Activated B cell treated with CpG ODN at 0.5 μM for 24 hours (primary cell): ENCODE results near the gene DLX1. TPM values are rescaled to one million over a fixed set of nuclear protein-coding genes. Genes with fewer than 3 reads are reported as not detected.
A peak's percentile ranks its signal among the peaks of the same experiment; 100 is the strongest.

Source experiments
- ATAC-seq: fragments of 200-7000 bp; cut with Tn5 transposase; one replicate; pipeline ENCODE4 v1.10.0; 2021; ENCODE audit warnings: low read depth, mild to moderate bottlenecking, moderate library complexity
- CTCF ChIA-PET: fragments of 350-600 bp; sonication (Branson Sonifier 250); formaldehyde crosslinking; loops from one replicate; lab custom pipeline; 2021; ENCODE audit warnings: antibody characterized with exemption; lab: Charles Lee
- POLR2A ChIA-PET: fragments of 350-600 bp; sonication (Branson Sonifier 250); formaldehyde crosslinking; loops from one replicate; lab custom pipeline; 2021; ENCODE audit warnings: antibody characterized with exemption; lab: Charles Lee
- DNase-seq: peaks from one replicate; pipeline ENCODE4 v3.0.0; 2022
- H3K27ac Mint-ChIP-seq: one replicate; pipeline ENCODE4 v1.8.0; 2020; ENCODE audit warnings: mixed read lengths
- H3K27me3 Mint-ChIP-seq: one replicate; pipeline ENCODE4 v1.8.0; 2021; ENCODE audit warnings: mixed read lengths
- H3K36me3 Mint-ChIP-seq: one replicate; pipeline ENCODE4 v1.8.0; 2021; ENCODE audit warnings: low read depth, mixed read lengths
- H3K4me1 Mint-ChIP-seq: one replicate; pipeline ENCODE4 v1.8.0; 2021; ENCODE audit warnings: mixed read lengths
- H3K4me3 Mint-ChIP-seq: one replicate; pipeline ENCODE4 v1.8.0; 2020; ENCODE audit warnings: mild to moderate bottlenecking, mixed read lengths
- H3K9me3 Mint-ChIP-seq: one replicate; pipeline ENCODE4 v1.8.0; 2020; ENCODE audit warnings: mixed read lengths
- intact Hi-C: fragments of 100-400 bp; cut with micrococcal nuclease; formaldehyde crosslinking; loops from one replicate; pipeline ENCODE4 v1.15.1; 2024
- total RNA-seq: library from RNA; stranded (reverse); gene quantifications from 2 replicates; pipeline ENCODE4 v1.2.3, GENCODE V29; 2022
- TF ChIP-seq, protein P1 (sequence below): fragments of 200-600 bp; IDR thresholded peaks from one replicate; pipeline ENCODE4 v1.8.0; 2022; ENCODE audit warnings: antibody characterized with exemption, mild to moderate bottlenecking

DLX1 gene
- total RNA-seq, 1 donor from 2014 or later: not detected

DNA sequence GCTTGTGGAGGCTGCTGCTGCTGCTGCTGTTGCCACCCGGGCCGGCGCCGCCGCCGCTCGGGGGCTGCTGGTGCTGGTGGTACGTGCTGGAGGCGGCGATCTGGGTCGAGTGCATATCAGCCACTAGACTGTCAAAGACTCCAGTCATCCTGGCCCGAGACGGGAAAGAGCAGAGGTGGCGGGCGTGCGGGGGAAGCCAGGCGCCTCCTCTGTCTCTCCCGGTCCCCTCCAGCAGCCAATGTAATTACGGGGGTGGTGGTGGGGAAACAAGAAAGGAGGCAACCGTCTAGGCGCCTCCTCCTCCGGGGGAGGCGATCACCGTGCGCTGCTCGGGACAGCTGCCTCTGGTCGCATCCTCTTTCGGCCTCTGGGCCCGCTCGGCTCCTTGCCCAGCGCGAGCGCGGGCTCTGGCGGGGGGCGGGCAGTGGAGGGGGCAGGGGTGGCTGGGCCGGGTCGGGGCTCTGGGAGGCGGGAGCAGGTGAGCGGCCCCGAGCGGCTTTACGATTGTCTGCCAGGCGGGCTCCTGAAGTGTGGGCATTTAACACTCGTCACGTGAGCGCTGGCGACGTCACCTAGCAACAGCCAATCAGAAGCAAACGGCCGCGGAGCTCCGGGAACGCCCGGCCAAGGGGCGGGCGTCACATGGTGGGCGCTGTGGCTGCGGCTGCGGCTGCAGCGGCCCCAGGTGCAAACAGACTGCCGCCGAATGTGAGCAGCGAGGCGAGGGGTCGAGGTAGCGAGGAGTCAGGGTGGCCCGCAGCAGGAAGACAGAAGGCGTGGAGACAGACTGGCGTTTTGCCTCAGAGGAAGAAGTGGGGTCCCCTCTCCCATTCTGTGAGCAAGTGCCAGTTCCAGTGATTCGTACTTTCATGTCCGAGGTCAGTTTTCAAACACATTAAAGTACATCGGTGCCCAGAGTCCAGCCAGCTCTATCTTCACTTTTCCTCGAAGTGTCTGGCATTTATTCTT lies 17.4 kb downstream of the DLX1 start, which contains the start of gene DLX2:
Gene DLX2 (minus strand): TSS at position 510 of the 969 bp plus-strand sequence. CDS start 362 bp downstream, at position 148.
- ChIA-PET POLR2A (no interaction called here), CTCF (interaction anchor here (0.5 to 1.5 kb wide), 5 partner anchors 14 to 504 kb away, joined by 3 to 7 read pairs (median 3); partner anchors contain the start of gene HAT1)
- peak; percentile 53 for DNase-seq
- Mint-ChIP-seq H3K9me3 (no peaks in the 10 kb centered on the region), H3K36me3 (peaks cover 2% of the 10 kb centered on the region), H3K4me3 (peak within 1 kb of the TSS; percentile 80), H3K27me3 (peaks cover 56% of the 10 kb centered on the region), H3K27ac (peak within 1 kb of the TSS; percentile 61), H3K4me1 (peaks cover 39% of the 10 kb centered on the region)
- TF ChIP-seq, protein P1, sequence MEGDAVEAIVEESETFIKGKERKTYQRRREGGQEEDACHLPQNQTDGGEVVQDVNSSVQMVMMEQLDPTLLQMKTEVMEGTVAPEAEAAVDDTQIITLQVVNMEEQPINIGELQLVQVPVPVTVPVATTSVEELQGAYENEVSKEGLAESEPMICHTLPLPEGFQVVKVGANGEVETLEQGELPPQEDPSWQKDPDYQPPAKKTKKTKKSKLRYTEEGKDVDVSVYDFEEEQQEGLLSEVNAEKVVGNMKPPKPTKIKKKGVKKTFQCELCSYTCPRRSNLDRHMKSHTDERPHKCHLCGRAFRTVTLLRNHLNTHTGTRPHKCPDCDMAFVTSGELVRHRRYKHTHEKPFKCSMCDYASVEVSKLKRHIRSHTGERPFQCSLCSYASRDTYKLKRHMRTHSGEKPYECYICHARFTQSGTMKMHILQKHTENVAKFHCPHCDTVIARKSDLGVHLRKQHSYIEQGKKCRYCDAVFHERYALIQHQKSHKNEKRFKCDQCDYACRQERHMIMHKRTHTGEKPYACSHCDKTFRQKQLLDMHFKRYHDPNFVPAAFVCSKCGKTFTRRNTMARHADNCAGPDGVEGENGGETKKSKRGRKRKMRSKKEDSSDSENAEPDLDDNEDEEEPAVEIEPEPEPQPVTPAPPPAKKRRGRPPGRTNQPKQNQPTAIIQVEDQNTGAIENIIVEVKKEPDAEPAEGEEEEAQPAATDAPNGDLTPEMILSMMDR: no peak
- peak; percentile 68 for ATAC-seq
- intact Hi-C loops: loop anchor here (1.0 to 5.0 kb wide), 12 partner anchors 8 to 1285 kb away; partner anchors contain the start of genes DLX1, DYNC1I2, GAD1 and GORASP2

DNA sequence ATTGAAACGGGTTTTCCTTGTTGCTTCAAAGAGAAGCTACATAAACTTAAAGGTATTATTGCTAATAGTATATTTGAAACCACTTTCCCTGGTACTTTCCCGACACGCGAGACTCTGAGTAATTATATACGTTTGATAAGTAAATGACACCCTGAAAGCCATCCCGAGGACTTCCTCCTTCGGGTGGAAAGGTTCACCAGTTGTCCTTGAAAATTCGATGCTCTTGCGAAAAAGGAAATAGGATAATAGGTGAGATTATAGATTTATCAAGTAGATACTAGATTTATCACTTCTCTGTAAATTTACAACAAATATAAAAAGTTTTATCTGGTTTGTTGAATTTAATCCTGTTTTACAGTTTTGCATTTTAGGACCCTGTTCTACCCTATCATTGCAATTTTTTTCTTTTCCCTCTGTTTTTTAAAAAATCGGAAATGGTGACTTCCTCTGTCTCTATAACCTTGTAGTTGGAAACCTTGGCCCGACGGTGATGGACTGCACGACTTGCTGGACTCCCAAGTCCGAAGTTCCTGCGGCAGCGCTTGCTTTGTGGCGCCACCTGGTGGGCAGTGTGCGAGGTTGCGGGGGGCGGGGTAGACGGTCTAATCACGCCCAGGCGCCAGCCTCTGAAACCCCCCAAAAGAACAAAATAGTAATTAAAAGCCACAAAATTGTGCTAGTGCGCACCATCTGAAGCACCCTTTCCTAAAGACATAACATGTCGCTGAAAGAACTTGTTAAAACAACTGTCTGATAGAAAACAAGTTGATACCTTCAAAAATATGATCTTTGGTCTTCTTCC lies 18.4 kb downstream of the DLX1 start:
- TF ChIP-seq, protein P1: no peak
- peak overlapping the region; percentile 80 for H3K4me3 Mint-ChIP-seq
- no peaks in the 10 kb centered on the region for H3K9me3 Mint-ChIP-seq
- ATAC-seq: no peak
- H3K27me3 Mint-ChIP-seq: peaks cover 62% of the 10 kb centered on the region
- ChIA-PET POLR2A (no interaction called here), CTCF (interaction anchor here (0.8 to 1.5 kb wide), 5 partner anchors 15 to 398 kb away, joined by 3 to 7 read pairs (median 5); no protein-coding TSS in a partner anchor)
- H3K27ac Mint-ChIP-seq: peak overlapping the region; percentile 61
- peaks cover 36% of the 10 kb centered on the region for H3K4me1 Mint-ChIP-seq
- peaks cover 2% of the 10 kb centered on the region for H3K36me3 Mint-ChIP-seq
- intact Hi-C loops: loop anchor here (1.0 to 5.0 kb wide), 12 partner anchors 105 to 1286 kb away; partner anchors contain the start of genes DYNC1I2, GAD1, GORASP2 and HAT1
- DNase-seq: no peak

DNA sequence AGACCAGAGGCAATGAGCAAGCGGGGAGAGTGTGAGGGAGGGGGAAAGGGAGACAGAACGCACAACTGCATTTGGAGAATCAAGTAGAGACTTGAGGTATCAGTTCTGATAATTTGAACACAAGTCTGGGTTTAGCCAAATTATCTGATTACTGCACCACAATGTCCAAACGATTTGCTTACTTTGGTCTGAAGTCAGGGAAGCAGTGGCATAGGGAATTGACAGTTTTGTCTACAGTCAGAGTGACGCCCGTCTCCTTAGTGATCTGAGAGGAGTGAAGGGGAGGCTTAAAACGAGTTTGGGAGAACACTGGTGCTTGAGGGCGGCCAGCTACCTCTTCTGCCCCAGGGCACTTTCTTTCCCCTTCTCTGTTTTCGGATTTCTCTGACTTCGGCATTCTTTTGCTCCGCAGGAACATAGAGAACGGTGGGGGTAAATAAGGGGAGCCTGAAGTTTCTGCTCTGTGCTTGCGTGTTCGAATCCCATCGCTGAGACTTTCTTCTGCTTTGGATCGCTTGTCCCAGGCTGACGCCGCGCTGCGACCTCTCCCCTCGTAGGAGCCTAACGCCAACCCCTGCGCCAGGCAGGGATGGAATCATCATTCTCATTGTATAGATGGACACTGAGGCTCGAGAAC lies 20.3 kb downstream of the DLX1 start:
- Mint-ChIP-seq H3K9me3 (no peaks in the 10 kb centered on the region), H3K36me3 (peaks cover 2% of the 10 kb centered on the region), H3K27me3 (peaks cover 69% of the 10 kb centered on the region), H3K4me1 (peaks cover 32% of the 10 kb centered on the region), H3K27ac (no peak overlapping the region), H3K4me3 (no peak overlapping the region)
- intact Hi-C loops: loop anchor here (1.0 to 5.0 kb wide), 2 partner anchors 25 to 33 kb away; no protein-coding TSS in a partner anchor
- CTCF ChIA-PET: interaction anchor here (1.2 kb wide), 2 partner anchors 18 to 401 kb away, joined by 3 to 5 read pairs; no protein-coding TSS in a partner anchor
- TF ChIP-seq, protein P1: no peak
- DNase-seq: no peak
- POLR2A ChIA-PET: no interaction called here
- ATAC-seq: no peak

DNA sequence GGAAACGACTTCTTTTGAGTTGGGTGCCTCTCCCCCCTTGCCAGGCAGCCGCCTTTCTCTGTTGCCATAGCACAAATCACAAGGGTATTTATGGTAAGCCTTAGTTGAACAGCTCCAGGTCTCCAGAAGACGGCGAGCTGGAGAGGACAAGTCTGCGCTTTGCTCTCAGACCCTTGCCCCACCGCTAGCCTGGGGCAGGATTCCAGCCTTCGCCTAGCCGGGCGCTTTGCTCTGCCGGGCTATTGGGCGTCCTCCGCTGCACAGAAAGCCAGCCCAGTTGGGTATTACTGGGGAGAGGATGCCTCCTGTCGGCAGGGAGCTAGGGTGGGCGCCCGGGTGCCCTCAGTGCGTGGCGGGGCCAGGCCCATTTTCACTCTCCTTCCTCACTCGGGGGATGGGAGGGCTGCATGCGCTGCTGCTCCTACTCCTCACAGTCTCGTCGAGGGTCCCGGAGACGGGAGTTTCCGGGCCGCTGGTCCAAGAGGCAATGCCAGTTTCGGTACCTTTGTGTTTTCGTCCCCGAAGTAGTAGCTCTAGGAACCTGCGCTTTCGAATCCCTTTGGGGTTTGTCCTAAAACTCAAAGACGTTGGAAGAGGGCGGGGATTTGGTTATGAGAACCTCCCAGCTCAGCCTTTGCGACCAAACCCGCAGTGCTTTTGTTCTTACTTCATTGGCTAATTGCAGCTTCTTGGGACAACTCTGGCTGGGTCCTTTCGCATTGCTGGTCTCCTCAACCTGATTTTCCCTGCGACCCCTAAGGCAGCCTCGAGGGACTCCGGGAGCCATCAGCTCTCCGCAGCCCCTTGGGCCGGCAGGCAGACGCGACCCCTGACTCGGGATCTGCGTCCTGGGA lies 21.0 kb downstream of the DLX1 start:
- TF ChIP-seq, protein P1: no peak
- ATAC-seq: no peak
- DNase-seq: no peak
- H3K27me3 Mint-ChIP-seq: peaks cover 64% of the 10 kb centered on the region
- H3K9me3 Mint-ChIP-seq: no peaks in the 10 kb centered on the region
- intact Hi-C loops: loop anchor here (1.0 to 5.0 kb wide), 2 partner anchors 26 to 34 kb away; no protein-coding TSS in a partner anchor
- H3K36me3 Mint-ChIP-seq: peaks cover 2% of the 10 kb centered on the region
- ChIA-PET POLR2A (no interaction called here), CTCF (interaction anchor here (0.8 to 1.2 kb wide), 3 partner anchors 18 to 533 kb away, joined by 3 to 5 read pairs (median 4); no protein-coding TSS in a partner anchor)
- H3K4me1 Mint-ChIP-seq: peaks cover 26% of the 10 kb centered on the region
- H3K4me3 Mint-ChIP-seq: peak overlapping the region; percentile 48
- no peak overlapping the region for H3K27ac Mint-ChIP-seq
